ENCODE results near the gene SPO11.

SPO11 gene

DNA sequence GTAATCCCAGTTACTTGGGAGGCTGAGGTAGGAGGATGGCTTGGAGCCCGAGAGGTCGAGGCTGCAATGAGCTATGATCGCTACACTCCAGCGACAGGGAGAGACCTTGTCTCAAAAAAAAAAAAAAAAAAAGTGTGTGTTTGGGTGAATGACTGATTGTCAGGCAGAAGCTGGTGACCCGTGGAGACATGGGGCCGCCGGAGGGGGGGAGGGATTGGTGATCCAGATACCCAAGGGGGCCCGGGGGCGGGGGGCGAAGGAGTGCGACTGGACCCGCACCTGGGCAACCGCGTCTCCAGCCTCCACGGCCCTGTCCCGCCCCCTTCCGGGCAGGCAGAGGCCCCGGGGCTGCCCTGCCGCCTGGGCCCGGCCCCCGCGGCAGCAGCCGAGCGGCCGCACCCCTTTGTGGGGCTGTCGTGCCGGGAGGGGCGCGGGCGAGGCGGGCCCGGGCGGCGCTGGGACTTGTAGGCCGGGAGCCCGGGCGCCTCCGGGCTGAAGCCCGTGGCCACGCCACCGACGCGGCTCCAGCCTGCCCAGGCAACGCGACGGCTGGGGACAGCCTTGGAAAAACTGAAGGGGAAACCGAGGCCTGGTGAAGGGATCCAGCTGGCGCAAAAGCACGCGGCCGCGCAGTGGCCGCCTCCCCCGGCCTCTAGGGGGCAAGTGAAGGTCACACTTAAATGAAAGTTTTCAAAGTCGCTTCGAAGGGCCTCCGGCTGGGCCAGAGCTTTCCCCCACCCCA is 59.5 kb downstream of the SPO11 start:
- peak overlapping the region; percentile 71 for H3K27ac ChIP-seq (ENCODE audit: insufficient read depth, low read length, poor library complexity, severe bottlenecking)
- no peaks in the 10 kb centered on the region for H3K9me3 ChIP-seq (ENCODE audit: control insufficient read depth, low read length)
- H3K4me3 ChIP-seq (ENCODE audit: insufficient read depth, low read depth, low read length, poor library complexity, severe bottlenecking): peak overlapping the region; percentile 30
- H3K36me3 ChIP-seq (ENCODE audit: control insufficient read depth, insufficient read depth, low read length): peaks cover 10% of the 10 kb centered on the region
- no peaks in the 10 kb centered on the region for H3K27me3 ChIP-seq (replicated peaks; ENCODE audit: control insufficient read depth, insufficient read depth, low read length, poor library complexity, severe bottlenecking)
- peak; percentile 30 to 40 (median 38) for DNase-seq
- peaks cover 33% of the 10 kb centered on the region for H3K4me1 ChIP-seq (ENCODE audit: control insufficient read depth, insufficient read depth, low read length, poor library complexity, severe bottlenecking)

DNA sequence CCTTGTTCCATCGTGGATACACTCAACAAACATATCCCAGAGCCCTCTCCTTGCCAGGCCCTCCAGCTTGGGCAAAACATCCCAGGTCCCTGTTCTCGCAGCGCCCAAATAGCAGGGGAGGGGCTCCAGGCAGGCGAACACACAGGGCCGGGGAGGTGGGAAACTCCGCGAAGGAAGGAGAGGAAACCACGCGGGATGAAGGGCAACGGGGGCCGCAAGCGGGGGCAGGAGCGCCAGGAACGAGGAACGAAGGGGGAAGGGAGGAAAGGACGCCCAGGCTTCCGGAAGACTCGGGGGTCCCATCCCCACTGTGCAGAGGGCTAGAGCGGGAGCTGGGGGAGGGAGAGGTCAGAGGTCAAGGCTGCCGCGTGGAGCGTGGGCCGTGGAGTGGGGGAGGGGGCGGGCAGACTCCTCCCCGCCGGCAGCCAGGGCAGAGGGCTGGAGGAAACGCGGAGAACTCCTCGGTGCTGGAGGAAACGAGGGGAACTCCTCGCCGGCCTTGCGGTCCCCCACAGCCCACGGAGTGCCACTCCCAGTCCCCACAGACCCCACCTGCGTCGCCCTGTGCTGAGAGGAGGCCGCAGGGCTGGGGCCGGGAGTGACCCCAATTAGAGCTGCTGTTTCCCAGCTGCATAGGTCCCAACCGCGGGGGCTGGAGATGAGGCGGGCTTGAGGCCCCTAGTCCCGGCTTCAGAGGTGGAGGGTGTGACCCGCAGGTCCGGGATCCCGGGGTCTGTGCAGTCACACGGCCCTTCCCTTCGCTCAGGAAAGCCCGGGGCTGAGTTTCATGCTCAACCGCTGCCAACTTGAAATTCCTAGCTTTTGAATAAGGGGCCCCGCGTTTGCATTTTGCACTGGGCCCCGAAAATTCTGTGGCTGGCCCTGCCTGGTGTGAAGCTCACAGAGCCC is 60.3 kb downstream of the SPO11 start:
- no peaks in the 10 kb centered on the region for H3K9me3 ChIP-seq (ENCODE audit: control insufficient read depth, low read length)
- H3K27ac ChIP-seq (ENCODE audit: insufficient read depth, low read length, poor library complexity, severe bottlenecking): peak overlapping the region; percentile 71
- DNase-seq: peak; percentile 65 to 74 (median 69)
- no peaks in the 10 kb centered on the region for H3K27me3 ChIP-seq (replicated peaks; ENCODE audit: control insufficient read depth, insufficient read depth, low read length, poor library complexity, severe bottlenecking)
- H3K4me1 ChIP-seq (ENCODE audit: control insufficient read depth, insufficient read depth, low read length, poor library complexity, severe bottlenecking): peaks cover 41% of the 10 kb centered on the region
- peak overlapping the region; percentile 30 for H3K4me3 ChIP-seq (ENCODE audit: insufficient read depth, low read depth, low read length, poor library complexity, severe bottlenecking)
- H3K36me3 ChIP-seq (ENCODE audit: control insufficient read depth, insufficient read depth, low read length): peaks cover 18% of the 10 kb centered on the region

DNA sequence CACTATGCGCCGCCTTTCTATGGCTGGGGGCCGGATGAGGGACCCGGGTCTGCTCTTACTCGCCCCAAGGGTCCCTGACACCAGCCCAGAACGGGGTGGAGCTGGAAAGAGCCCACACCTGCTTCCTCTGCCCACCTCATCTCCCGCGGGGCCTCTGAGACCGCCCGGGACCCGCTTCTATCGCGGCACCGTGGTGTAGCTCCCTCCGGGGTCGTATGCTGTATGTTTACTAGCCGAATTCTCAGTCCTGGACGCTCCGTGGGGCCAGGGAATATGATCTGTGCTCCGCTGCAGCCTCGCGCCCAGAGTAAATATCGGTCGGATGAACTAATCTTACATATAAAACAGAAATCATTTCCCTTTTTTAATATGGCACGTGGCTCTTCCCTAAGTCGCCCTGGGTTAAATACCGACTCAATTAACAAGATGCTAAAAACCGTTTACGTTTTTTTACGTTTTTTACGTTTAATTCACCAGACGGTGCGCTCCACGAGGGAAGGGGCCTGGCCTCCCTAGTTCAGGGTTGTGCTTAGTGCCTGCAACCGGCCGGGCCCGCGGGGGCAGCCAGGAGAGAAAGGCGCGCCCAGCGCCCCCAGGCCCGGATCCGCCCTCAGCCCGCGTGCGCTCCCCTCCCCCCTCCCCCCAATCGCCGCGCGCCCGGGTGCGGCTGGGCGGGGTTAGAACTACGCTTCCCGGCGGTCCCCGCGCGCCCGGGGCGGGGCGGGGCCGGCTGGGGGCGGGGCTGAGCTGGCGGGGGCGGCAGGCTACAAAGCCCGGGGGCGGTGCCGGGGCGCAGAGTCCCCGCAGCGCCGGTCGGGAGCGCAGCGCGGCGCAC is 61.2 kb downstream of the SPO11 start, which contains the start of gene RBM38:
RBM38 (plus strand) TSS at position 793 of the 835 bp plus-strand sequence. CDS start 186 bp downstream, outside the sequence.
- Histone ChIP-seq H3K36me3 (ENCODE audit: control insufficient read depth, insufficient read depth, low read length) (peaks cover 27% of the 10 kb centered on the region), H3K4me1 (ENCODE audit: control insufficient read depth, insufficient read depth, low read length, poor library complexity, severe bottlenecking) (peaks cover 47% of the 10 kb centered on the region), H3K27me3 (replicated peaks; ENCODE audit: control insufficient read depth, insufficient read depth, low read length, poor library complexity, severe bottlenecking) (no peaks in the 10 kb centered on the region), H3K4me3 (ENCODE audit: insufficient read depth, low read depth, low read length, poor library complexity, severe bottlenecking) (peak within 1 kb of the TSS; percentile 85), H3K27ac (ENCODE audit: insufficient read depth, low read length, poor library complexity, severe bottlenecking) (peak within 1 kb of the TSS; percentile 94), H3K9me3 (ENCODE audit: control insufficient read depth, low read length) (no peaks in the 10 kb centered on the region)
- peak; percentile 55 to 68 (median 61) for DNase-seq

DNA sequence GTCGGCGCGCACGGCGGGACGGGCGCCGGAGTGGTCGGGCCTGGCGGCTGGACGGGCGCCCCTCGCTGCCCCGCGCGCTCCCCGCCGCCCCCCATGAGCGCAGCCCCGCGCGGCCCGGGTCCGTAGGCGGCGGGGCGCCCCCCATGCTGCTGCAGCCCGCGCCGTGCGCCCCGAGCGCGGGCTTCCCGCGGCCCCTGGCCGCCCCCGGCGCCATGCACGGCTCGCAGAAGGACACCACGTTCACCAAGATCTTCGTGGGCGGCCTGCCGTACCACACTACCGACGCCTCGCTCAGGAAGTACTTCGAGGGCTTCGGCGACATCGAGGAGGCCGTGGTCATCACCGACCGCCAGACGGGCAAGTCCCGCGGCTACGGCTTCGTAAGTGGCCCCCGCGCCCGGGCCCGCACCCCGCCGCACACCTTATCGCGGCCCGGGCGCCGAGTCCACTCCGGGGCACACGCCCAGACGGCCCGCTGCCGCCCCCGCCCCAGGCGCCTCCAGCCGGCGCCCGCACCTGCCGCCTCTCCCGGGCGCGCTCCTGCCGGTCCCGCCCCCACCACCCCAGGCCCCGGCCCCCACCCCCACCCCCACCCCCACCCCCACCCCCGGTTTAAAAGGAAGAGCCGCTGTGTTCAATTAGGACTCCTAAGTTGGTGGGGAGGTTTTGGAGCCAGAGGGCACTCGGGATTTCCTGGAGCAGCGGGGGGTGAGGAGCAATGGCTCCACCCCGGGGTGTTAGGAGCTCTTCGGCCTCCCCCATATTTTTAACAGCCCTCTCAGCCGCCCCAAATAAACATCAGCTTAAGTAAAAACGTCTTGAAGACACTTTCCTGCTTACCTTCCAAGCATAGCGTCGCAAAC is 62.1 kb downstream of the SPO11 start:
- DNase-seq: no peak
- Histone ChIP-seq H3K4me3 (ENCODE audit: insufficient read depth, low read depth, low read length, poor library complexity, severe bottlenecking) (peak overlapping the region; percentile 85), H3K36me3 (ENCODE audit: control insufficient read depth, insufficient read depth, low read length) (peaks cover 35% of the 10 kb centered on the region), H3K27ac (ENCODE audit: insufficient read depth, low read length, poor library complexity, severe bottlenecking) (peak overlapping the region; percentile 94), H3K27me3 (replicated peaks; ENCODE audit: control insufficient read depth, insufficient read depth, low read length, poor library complexity, severe bottlenecking) (no peaks in the 10 kb centered on the region), H3K4me1 (ENCODE audit: control insufficient read depth, insufficient read depth, low read length, poor library complexity, severe bottlenecking) (peaks cover 56% of the 10 kb centered on the region), H3K9me3 (ENCODE audit: control insufficient read depth, low read length) (no peaks in the 10 kb centered on the region)

DNA sequence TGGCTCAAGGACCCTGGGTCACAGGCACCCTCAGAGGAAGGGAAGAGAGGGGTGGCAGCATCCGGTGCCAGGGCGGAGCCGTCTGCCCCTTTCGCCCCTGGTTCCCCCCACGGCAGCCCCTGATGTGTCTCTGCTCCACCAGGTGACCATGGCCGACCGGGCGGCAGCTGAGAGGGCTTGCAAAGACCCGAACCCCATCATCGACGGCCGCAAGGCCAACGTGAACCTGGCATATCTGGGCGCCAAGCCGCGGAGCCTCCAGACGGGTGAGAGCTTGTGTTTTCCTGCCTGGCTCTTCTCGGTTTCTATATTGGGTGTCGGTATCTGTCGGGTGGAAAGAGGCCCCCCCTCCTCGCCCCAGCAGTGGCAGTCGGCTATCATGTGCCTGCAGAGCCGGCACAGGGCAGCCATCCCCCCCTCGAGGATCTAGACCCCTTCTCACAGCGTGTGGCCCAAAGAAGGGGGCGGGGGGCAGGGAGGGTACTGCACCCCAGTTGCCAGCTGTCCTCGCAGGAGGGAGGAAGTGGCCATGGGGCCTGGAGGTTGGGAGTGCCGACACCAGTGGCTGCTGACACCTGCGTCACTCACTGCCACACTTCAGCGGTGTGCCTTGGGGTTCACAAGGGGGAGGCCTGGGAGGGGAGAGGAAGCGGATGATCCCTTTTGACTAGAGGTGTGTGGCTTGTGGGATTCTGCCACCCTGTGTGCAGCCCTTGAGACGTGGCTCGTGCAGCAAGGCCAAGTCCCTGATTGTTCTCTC is 63.1 kb downstream of the SPO11 start:
- Histone ChIP-seq H3K36me3 (ENCODE audit: control insufficient read depth, insufficient read depth, low read length) (peaks cover 39% of the 10 kb centered on the region), H3K27me3 (replicated peaks; ENCODE audit: control insufficient read depth, insufficient read depth, low read length, poor library complexity, severe bottlenecking) (no peaks in the 10 kb centered on the region), H3K9me3 (ENCODE audit: control insufficient read depth, low read length) (no peaks in the 10 kb centered on the region), H3K4me3 (ENCODE audit: insufficient read depth, low read depth, low read length, poor library complexity, severe bottlenecking) (peak overlapping the region; percentile 85), H3K4me1 (ENCODE audit: control insufficient read depth, insufficient read depth, low read length, poor library complexity, severe bottlenecking) (peaks cover 66% of the 10 kb centered on the region), H3K27ac (ENCODE audit: insufficient read depth, low read length, poor library complexity, severe bottlenecking) (peak overlapping the region; percentile 94)
- DNase-seq: peak; percentile 82 to 90 (median 87)

Data from effector memory CD4-positive, alpha-beta T cell (primary cell).